ENCODE results near the gene S1PR5. TPM values are rescaled to one million over a fixed set of nuclear protein-coding genes. Genes with fewer than 3 reads are reported as not detected.
A peak's percentile ranks its signal among the peaks of the same experiment; 100 is the strongest.

The S1PR5 gene
- total and polyA plus RNA-seq, 9 of the 15 experiments (the other 6 are each of a cell fraction or from before 2014, with no cell fraction given) = 0.03 to 0.54 (median 0.35) TPM; not detected in 4

DNA sequence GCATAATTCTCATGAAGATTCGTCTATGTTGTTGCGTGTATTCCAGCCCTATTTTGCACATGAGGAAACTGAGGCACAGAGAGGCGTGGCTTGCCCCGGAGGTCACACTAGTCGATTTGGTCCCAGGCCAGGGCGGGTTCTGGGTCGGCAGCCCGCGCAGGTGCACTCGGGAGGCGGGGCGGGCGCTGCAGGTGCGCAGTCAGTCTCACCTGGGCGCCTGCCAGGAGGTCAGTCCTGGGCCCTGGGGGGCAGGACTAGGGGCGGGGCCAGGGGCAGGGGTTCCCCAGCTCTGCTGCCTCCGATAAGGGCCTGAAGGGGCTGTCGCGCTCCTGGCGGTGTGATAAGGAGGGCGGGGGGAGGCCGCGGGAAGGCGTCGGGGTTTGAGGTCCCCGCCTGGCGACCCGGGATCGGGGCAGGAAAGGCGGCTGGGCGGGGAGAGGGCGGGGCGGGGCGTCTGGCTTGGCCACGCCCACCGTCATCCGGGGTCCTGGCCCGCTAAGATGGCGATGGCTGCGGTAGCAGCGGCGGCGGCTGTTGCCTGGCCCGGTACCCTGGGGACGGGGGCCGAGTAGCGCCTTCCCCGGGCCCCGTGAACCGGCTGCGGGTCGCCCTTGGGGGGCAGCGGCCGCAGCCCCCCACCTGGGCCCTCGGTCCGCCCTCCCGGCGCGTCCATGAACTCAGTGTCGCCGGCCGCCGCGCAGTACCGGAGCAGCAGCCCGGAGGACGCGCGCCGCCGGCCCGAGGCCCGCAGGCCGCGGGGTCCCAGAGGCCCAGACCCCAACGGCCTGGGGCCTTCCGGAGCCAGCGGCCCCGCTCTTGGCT is 26.4 kb upstream of the S1PR5 start, which contains the start of gene ATG4D (continued):
- TF ChIP-seq, protein P1, sequence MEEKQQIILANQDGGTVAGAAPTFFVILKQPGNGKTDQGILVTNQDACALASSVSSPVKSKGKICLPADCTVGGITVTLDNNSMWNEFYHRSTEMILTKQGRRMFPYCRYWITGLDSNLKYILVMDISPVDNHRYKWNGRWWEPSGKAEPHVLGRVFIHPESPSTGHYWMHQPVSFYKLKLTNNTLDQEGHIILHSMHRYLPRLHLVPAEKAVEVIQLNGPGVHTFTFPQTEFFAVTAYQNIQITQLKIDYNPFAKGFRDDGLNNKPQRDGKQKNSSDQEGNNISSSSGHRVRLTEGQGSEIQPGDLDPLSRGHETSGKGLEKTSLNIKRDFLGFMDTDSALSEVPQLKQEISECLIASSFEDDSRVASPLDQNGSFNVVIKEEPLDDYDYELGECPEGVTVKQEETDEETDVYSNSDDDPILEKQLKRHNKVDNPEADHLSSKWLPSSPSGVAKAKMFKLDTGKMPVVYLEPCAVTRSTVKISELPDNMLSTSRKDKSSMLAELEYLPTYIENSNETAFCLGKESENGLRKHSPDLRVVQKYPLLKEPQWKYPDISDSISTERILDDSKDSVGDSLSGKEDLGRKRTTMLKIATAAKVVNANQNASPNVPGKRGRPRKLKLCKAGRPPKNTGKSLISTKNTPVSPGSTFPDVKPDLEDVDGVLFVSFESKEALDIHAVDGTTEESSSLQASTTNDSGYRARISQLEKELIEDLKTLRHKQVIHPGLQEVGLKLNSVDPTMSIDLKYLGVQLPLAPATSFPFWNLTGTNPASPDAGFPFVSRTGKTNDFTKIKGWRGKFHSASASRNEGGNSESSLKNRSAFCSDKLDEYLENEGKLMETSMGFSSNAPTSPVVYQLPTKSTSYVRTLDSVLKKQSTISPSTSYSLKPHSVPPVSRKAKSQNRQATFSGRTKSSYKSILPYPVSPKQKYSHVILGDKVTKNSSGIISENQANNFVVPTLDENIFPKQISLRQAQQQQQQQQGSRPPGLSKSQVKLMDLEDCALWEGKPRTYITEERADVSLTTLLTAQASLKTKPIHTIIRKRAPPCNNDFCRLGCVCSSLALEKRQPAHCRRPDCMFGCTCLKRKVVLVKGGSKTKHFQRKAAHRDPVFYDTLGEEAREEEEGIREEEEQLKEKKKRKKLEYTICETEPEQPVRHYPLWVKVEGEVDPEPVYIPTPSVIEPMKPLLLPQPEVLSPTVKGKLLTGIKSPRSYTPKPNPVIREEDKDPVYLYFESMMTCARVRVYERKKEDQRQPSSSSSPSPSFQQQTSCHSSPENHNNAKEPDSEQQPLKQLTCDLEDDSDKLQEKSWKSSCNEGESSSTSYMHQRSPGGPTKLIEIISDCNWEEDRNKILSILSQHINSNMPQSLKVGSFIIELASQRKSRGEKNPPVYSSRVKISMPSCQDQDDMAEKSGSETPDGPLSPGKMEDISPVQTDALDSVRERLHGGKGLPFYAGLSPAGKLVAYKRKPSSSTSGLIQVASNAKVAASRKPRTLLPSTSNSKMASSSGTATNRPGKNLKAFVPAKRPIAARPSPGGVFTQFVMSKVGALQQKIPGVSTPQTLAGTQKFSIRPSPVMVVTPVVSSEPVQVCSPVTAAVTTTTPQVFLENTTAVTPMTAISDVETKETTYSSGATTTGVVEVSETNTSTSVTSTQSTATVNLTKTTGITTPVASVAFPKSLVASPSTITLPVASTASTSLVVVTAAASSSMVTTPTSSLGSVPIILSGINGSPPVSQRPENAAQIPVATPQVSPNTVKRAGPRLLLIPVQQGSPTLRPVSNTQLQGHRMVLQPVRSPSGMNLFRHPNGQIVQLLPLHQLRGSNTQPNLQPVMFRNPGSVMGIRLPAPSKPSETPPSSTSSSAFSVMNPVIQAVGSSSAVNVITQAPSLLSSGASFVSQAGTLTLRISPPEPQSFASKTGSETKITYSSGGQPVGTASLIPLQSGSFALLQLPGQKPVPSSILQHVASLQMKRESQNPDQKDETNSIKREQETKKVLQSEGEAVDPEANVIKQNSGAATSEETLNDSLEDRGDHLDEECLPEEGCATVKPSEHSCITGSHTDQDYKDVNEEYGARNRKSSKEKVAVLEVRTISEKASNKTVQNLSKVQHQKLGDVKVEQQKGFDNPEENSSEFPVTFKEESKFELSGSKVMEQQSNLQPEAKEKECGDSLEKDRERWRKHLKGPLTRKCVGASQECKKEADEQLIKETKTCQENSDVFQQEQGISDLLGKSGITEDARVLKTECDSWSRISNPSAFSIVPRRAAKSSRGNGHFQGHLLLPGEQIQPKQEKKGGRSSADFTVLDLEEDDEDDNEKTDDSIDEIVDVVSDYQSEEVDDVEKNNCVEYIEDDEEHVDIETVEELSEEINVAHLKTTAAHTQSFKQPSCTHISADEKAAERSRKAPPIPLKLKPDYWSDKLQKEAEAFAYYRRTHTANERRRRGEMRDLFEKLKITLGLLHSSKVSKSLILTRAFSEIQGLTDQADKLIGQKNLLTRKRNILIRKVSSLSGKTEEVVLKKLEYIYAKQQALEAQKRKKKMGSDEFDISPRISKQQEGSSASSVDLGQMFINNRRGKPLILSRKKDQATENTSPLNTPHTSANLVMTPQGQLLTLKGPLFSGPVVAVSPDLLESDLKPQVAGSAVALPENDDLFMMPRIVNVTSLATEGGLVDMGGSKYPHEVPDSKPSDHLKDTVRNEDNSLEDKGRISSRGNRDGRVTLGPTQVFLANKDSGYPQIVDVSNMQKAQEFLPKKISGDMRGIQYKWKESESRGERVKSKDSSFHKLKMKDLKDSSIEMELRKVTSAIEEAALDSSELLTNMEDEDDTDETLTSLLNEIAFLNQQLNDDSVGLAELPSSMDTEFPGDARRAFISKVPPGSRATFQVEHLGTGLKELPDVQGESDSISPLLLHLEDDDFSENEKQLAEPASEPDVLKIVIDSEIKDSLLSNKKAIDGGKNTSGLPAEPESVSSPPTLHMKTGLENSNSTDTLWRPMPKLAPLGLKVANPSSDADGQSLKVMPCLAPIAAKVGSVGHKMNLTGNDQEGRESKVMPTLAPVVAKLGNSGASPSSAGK (IDR thresholded peaks at IDR 0.05) = no peak
- TF ChIP-seq ZNF316 (IDR thresholded peaks at IDR 0.05) (peak; percentile 22), ZNF785 (CRISPR knock-in tag; IDR thresholded peaks at IDR 0.05) (no peak), NEUROD1 (IDR thresholded peaks at IDR 0.05; ENCODE audit: borderline replicate concordance, low read depth, low read length, partially characterized antibody) (peak; percentile 25), MXI1 (IDR thresholded peaks at IDR 0.05; ENCODE audit: low read depth, low read length) (no peak), SLC30A9 (CRISPR knock-in tag; IDR thresholded peaks at IDR 0.05) (no peak), BRCA1 (IDR thresholded peaks at IDR 0.05) (no peak), BRCA1 (CRISPR knock-in tag; IDR thresholded peaks at IDR 0.05) (no peak)
- TF ChIP-seq, protein P2, sequence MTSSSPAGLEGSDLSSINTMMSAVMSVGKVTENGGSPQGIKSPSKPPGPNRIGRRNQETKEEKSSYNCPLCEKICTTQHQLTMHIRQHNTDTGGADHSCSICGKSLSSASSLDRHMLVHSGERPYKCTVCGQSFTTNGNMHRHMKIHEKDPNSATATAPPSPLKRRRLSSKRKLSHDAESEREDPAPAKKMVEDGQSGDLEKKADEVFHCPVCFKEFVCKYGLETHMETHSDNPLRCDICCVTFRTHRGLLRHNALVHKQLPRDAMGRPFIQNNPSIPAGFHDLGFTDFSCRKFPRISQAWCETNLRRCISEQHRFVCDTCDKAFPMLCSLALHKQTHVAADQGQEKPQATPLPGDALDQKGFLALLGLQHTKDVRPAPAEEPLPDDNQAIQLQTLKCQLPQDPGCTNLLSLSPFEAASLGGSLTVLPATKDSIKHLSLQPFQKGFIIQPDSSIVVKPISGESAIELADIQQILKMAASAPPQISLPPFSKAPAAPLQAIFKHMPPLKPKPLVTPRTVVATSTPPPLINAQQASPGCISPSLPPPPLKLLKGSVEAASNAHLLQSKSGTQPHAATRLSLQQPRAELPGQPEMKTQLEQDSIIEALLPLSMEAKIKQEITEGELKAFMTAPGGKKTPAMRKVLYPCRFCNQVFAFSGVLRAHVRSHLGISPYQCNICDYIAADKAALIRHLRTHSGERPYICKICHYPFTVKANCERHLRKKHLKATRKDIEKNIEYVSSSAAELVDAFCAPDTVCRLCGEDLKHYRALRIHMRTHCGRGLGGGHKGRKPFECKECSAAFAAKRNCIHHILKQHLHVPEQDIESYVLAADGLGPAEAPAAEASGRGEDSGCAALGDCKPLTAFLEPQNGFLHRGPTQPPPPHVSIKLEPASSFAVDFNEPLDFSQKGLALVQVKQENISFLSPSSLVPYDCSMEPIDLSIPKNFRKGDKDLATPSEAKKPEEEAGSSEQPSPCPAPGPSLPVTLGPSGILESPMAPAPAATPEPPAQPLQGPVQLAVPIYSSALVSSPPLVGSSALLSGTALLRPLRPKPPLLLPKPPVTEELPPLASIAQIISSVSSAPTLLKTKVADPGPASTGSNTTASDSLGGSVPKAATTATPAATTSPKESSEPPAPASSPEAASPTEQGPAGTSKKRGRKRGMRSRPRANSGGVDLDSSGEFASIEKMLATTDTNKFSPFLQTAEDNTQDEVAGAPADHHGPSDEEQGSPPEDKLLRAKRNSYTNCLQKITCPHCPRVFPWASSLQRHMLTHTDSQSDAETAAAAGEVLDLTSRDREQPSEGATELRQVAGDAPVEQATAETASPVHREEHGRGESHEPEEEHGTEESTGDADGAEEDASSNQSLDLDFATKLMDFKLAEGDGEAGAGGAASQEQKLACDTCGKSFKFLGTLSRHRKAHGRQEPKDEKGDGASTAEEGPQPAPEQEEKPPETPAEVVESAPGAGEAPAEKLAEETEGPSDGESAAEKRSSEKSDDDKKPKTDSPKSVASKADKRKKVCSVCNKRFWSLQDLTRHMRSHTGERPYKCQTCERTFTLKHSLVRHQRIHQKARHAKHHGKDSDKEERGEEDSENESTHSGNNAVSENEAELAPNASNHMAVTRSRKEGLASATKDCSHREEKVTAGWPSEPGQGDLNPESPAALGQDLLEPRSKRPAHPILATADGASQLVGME (CRISPR knock-in tag; IDR thresholded peaks at IDR 0.05) = 0 out of 2 replicates have a peak, but pooled peaks have one; percentile 17

Data from K562 (cell line).